Measurements from ENCODE around the gene WDPCP.

GRCh38 chr2:63379451-63379850, 208.8 kb downstream of the WDPCP start:
- TF ChIP-seq CTCF (IDR thresholded peaks at IDR 0.05): no peak
- TF ChIP-seq ATOH8 (CRISPR knock-in tag; IDR thresholded peaks at IDR 0.05; ENCODE audit: low read depth): no peak
- no peak for TF ChIP-seq REST (IDR thresholded peaks at IDR 0.05)
- TF ChIP-seq JUN (IDR thresholded peaks at IDR 0.05): no peak
- no peak for TF ChIP-seq POLR2A (IDR thresholded peaks at IDR 0.05; ENCODE audit: low read length)
- no peak for TF ChIP-seq USF2 (IDR thresholded peaks at IDR 0.05)
- no peak for TF ChIP-seq NR3C1 (IDR thresholded peaks at IDR 0.05)
- TF ChIP-seq ELK1 (IDR thresholded peaks at IDR 0.05; ENCODE audit: low read depth, low read length): no peak
- no peak for TF ChIP-seq E2F6 (IDR thresholded peaks at IDR 0.05; ENCODE audit: borderline replicate concordance, low read depth)
- TF ChIP-seq EP300 (IDR thresholded peaks at IDR 0.05): no peak
- TF ChIP-seq RAD21 (conservative IDR thresholded peaks at IDR 0.05 in 1 of 2, IDR thresholded peaks at IDR 0.05 in 1 of 2): no peak
- no peak for TF ChIP-seq CEBPB (IDR thresholded peaks at IDR 0.05)
- TF ChIP-seq CHD4 (IDR thresholded peaks at IDR 0.05; ENCODE audit: borderline replicate concordance): no peak
- TF ChIP-seq POLR2AphosphoS2 (conservative IDR thresholded peaks at IDR 0.05; ENCODE audit: low read length): no peak

Measured in A549 (cell line).